ENCODE results near the gene TTC1.

TTC1 gene

GRCh38 chr5:160021831-160022446 is 13.0 kb downstream of the TTC1 start:
- Mint-ChIP-seq H3K9me3 (ENCODE audit: low read depth) (no peaks in the 10 kb centered on the region), H3K4me3 (no peak overlapping the region), H3K36me3 (no peaks in the 10 kb centered on the region), H3K4me1 (ENCODE audit: low read depth) (peaks cover 28% of the 10 kb centered on the region), H3K27ac (no peak overlapping the region), H3K27me3 (no peaks in the 10 kb centered on the region)

DNA sequence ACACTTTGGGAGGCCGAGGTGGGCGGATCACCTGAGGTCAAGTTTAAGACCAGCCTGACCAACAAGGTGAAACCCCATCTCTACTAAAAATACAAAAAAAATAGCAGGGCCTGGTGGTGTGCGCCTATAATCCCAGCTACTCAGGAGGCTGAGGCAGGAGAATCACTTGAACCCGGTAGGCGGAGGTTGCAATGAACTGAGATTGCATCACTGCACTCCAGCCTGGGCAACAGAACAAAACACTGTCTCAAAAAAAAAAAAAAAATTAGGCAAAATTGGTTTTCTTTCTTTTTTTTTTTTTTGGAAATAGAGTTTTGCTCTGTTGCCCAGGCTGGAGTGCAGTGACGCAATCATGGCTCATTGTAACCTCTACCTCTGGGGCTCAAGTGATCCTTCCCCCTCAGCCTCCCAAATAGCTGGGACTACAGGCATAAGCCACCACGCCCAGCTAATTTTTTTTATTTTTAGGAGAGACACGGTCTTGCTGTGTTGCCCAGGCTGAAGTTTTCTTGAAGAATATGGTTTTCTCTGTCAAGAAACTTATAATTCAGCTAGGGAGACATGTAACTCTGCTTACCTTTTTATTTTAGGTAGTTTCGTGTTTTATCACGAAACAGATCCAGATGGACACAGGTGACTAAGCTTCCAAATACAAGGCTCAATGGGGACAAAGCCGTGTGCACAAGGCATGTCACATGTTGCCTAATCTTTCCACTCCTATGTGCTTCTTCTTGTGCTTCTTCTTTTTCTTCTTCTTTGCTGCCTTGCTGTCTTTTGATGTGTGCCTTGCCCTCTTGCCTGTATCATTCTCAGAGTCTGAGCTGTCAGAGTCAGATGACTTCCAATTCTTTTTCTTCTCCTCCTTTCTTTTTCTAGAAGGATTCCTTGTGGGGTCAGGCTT is 14.3 kb downstream of the TTC1 start:
- Mint-ChIP-seq H3K4me3 (no peak overlapping the region), H3K36me3 (peaks cover 4% of the 10 kb centered on the region), H3K4me1 (ENCODE audit: low read depth) (peaks cover 33% of the 10 kb centered on the region), H3K27me3 (no peaks in the 10 kb centered on the region), H3K27ac (no peak overlapping the region), H3K9me3 (ENCODE audit: low read depth) (no peaks in the 10 kb centered on the region)

GRCh38 chr5:160023908-160024630 is 15.1 kb downstream of the TTC1 start:
- H3K4me3 Mint-ChIP-seq: no peak overlapping the region
- no peak overlapping the region for H3K27ac Mint-ChIP-seq

DNA sequence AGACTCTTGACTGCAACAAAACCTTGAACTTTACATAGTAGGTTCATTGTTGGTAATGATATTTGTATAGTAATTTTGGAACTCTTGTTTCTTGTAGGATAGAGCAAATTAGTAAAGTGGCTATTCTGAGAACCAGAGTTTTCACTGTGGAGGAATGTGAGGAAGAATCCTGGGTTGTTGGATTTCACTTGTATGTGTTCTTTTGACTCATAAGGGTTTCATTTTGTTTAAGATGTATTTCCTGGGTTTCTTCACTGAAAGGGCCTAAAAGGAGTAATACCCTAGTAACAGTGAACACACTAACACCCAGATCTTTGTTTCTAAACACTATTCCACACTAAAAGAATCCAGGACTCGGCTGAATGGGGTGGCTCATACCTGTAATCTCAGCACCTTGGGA is 20.1 kb downstream of the TTC1 start:
- Mint-ChIP-seq H3K27me3 (no peaks in the 10 kb centered on the region), H3K36me3 (peaks cover 7% of the 10 kb centered on the region), H3K4me3 (no peak overlapping the region), H3K27ac (no peak overlapping the region), H3K9me3 (ENCODE audit: low read depth) (no peaks in the 10 kb centered on the region), H3K4me1 (ENCODE audit: low read depth) (peaks cover 33% of the 10 kb centered on the region)

More at GRCh38 chr5:160023908-160024630, 15.1 kb downstream of the TTC1 start:
- H3K9me3 Mint-ChIP-seq (ENCODE audit: low read depth): no peaks in the 10 kb centered on the region
- H3K27me3 Mint-ChIP-seq: no peaks in the 10 kb centered on the region
- peaks cover 4% of the 10 kb centered on the region for H3K36me3 Mint-ChIP-seq
- H3K4me1 Mint-ChIP-seq (ENCODE audit: low read depth): peaks cover 29% of the 10 kb centered on the region

GRCh38 chr5:160029540-160030139 is 20.7 kb downstream of the TTC1 start:
- Mint-ChIP-seq H3K4me3 (no peak overlapping the region), H3K36me3 (peaks cover 7% of the 10 kb centered on the region), H3K27ac (no peak overlapping the region), H3K4me1 (ENCODE audit: low read depth) (peaks cover 30% of the 10 kb centered on the region), H3K27me3 (no peaks in the 10 kb centered on the region), H3K9me3 (ENCODE audit: low read depth) (no peaks in the 10 kb centered on the region)

DNA sequence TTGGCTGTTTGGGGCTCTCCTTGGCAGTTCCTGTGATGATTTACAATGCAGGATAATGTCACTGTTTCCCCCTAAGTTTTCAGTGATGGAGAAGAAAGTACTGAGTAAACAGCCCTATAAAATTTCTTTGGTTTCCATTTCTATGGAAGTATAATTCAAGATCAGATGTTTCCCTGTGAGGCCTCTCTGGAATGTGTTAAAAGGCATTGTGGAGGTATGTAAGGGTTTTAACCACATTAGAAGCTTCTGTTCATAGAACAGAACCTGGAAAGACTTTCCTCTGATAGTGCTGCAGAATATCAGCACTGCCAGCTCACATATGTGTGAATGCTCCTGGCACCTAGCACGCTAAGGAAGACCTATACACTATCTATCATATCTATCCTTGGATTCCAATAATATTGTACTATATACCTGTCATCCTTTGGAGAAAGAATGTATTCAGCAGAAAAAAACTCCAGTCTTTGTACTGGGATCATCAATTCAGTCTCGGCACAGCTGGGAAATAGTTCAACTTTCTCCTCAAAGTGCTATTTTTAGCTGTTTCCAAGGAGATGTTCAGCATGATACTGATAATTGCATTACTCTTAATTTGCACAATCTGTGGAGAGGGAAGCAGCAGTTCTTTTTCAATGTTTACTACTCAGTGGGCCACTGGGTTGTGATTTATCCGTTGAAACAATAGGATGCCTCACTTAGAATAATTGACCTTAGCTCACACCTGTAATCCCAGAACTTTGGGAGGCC is 21.9 kb downstream of the TTC1 start:
- Mint-ChIP-seq H3K4me3 (no peak overlapping the region), H3K27ac (no peak overlapping the region), H3K27me3 (no peaks in the 10 kb centered on the region)

DNA sequence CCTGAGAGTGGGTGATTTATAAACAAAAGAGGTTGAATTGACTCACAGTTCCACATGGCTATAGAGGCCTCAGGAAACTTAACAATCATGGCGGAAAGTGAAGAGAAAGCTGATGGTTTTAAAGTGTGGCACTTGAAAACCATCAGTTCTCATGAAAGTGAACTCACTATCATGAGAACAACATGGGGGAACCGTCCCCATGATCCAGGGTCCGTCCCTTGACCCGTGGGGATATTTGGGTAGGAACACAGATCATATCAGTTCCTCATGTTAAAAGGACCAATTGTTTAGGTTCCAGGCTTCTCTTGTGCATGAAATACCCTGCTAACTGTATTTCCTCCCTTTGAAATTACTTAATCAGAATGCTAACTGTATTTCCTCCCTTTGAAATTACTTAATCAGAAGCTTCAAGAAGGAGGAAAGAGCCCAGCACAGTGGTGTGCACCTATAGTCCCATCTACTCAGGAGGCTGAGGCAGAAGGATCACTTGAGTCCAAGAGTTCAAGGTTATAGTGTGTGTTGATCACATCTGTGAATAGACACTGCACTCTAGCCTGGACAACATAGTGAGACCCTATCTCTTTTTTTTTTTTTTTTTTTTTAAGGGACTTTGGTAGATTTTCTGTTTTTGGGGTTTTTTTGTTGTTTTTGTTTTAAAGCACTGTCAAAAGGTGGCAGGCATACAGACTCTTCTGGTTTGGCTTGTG is 24.8 kb downstream of the TTC1 start:
- peaks cover 20% of the 10 kb centered on the region for H3K4me1 Mint-ChIP-seq (ENCODE audit: low read depth)
- H3K4me3 Mint-ChIP-seq: no peak overlapping the region
- no peak overlapping the region for H3K27ac Mint-ChIP-seq
- peaks cover 8% of the 10 kb centered on the region for H3K36me3 Mint-ChIP-seq
- H3K27me3 Mint-ChIP-seq: no peaks in the 10 kb centered on the region
- H3K9me3 Mint-ChIP-seq (ENCODE audit: low read depth): no peaks in the 10 kb centered on the region

More for the DNA sequence above, 21.9 kb downstream of the TTC1 start:
- Mint-ChIP-seq H3K9me3 (ENCODE audit: low read depth) (no peaks in the 10 kb centered on the region), H3K36me3 (peaks cover 7% of the 10 kb centered on the region), H3K4me1 (ENCODE audit: low read depth) (peaks cover 31% of the 10 kb centered on the region)

- peak overlapping the region; percentile 50 for H3K27ac Mint-ChIP-seq
- no peaks in the 10 kb centered on the region for H3K9me3 Mint-ChIP-seq (ENCODE audit: low read depth)
- peaks cover 4% of the 10 kb centered on the region for H3K36me3 Mint-ChIP-seq
- no peak overlapping the region for H3K4me3 Mint-ChIP-seq
- H3K27me3 Mint-ChIP-seq: no peaks in the 10 kb centered on the region
- peaks cover 12% of the 10 kb centered on the region for H3K4me1 Mint-ChIP-seq (ENCODE audit: low read depth)
Measured at GRCh38 chr5:160036243-160036642, 27.3 kb downstream of the TTC1 start.

DNA sequence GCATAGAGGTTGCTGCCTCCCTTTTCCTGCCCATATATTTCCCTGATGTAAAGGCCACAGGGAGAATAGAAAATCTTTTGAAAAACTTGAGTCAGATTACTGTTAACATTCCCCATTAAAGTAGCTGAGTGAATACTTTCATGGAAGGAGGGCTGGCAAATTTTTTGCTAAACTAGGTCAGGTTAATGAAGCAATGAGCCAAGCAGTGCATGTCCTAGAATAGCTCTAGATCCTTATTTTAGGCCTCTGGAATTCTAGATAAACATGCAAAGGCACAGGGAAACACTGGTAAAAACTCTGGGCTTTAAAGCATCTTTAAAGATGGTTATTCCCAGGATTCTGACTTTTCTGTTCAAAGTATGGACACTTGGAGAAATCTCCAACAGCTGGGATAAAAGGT is 27.9 kb downstream of the TTC1 start:
- Mint-ChIP-seq H3K27ac (no peak overlapping the region), H3K4me3 (no peak overlapping the region), H3K27me3 (no peaks in the 10 kb centered on the region), H3K9me3 (ENCODE audit: low read depth) (no peaks in the 10 kb centered on the region), H3K4me1 (ENCODE audit: low read depth) (peaks cover 12% of the 10 kb centered on the region), H3K36me3 (peaks cover 4% of the 10 kb centered on the region)

DNA sequence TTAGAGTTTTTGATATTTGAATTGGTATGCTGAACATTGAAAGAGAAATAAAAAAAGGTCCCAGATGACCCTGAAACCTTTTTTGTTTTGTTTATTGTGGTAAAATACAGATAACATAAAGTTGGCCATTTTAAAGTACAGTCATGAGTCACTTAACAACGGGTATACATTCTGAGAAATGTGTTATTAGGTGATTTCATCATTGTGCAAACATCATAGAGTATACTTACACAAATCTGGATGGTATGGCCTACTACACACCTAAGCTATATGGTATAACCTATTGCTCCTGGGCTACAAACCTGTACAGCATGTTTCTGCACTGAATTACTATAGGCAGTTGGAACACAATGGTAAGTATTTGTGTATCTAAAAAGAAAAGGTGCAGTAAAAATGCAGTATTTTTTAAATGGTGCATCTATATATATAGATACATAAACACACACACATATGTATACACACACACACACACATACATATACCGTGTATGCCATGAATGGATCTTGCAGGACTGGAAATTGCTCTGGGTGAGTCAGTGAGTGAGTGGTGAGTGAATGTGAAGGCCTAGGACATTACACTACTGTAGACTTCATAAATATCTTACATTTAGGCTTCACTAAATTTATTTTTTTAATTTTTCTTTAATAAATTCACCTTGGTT is 31.0 kb downstream of the TTC1 start:
- Mint-ChIP-seq H3K9me3 (ENCODE audit: low read depth) (no peaks in the 10 kb centered on the region), H3K27me3 (no peaks in the 10 kb centered on the region), H3K36me3 (peaks cover 13% of the 10 kb centered on the region), H3K4me3 (no peak overlapping the region), H3K27ac (no peak overlapping the region), H3K4me1 (ENCODE audit: low read depth) (peaks cover under 1% of the 10 kb centered on the region)

DNA sequence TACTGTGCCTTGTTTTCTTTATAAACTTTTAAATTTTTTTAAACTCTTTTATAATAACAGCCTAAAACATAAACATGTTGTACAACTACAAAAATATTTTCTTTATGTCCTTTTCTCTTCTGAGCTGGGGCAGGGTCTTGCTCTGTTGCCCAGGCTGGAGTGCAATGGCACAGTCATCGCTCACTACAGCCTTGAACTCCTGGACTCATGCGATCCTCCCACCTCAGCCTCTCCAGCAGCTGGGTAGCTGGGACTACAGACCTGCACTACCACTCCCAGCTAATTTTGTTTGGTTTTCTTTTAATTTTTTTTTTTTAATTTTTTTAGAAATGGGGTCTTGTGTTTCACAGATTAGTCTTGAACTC is 31.5 kb downstream of the TTC1 start:
- Mint-ChIP-seq H3K4me3 (no peak overlapping the region), H3K27me3 (no peaks in the 10 kb centered on the region), H3K27ac (no peak overlapping the region), H3K36me3 (peaks cover 13% of the 10 kb centered on the region), H3K9me3 (ENCODE audit: low read depth) (no peaks in the 10 kb centered on the region), H3K4me1 (ENCODE audit: low read depth) (no peaks in the 10 kb centered on the region)

GRCh38 chr5:160042671-160043070 is 33.7 kb downstream of the TTC1 start:
- H3K4me1 Mint-ChIP-seq (ENCODE audit: low read depth): no peaks in the 10 kb centered on the region
- H3K27ac Mint-ChIP-seq: no peak overlapping the region
- H3K36me3 Mint-ChIP-seq: peaks cover 15% of the 10 kb centered on the region
- H3K9me3 Mint-ChIP-seq (ENCODE audit: low read depth): no peaks in the 10 kb centered on the region
- no peaks in the 10 kb centered on the region for H3K27me3 Mint-ChIP-seq
- H3K4me3 Mint-ChIP-seq: no peak overlapping the region

- H3K27me3 Mint-ChIP-seq: no peaks in the 10 kb centered on the region
- peak overlapping the region; percentile 29 for H3K27ac Mint-ChIP-seq
- peaks cover 15% of the 10 kb centered on the region for H3K36me3 Mint-ChIP-seq
- no peaks in the 10 kb centered on the region for H3K4me1 Mint-ChIP-seq (ENCODE audit: low read depth)
- no peaks in the 10 kb centered on the region for H3K9me3 Mint-ChIP-seq (ENCODE audit: low read depth)
- H3K4me3 Mint-ChIP-seq: no peak overlapping the region
Measured at GRCh38 chr5:160044391-160044804, 35.5 kb downstream of the TTC1 start.
